GM23248 (cell line): ENCODE data around the gene SYNE3. TPM values are rescaled to one million over a fixed set of nuclear protein-coding genes. Genes with fewer than 3 reads are reported as not detected.

Experiments used
- DNase-seq: peaks from one replicate; pipeline ENCODE4 v3.0.0-alpha.2; 2015
- H2AFZ ChIP-seq: fragments of 200-600 bp; sonication (generic); 2 replicates; pipeline ENCODE4 v1.6.1; 2016; ENCODE audit warnings: antibody characterized with exemption
- H3F3A ChIP-seq: fragments of 200-600 bp; sonication (generic); 2 replicates; pipeline ENCODE4 v1.6.1; 2016; ENCODE audit warnings: mild to moderate bottlenecking, antibody characterized with exemption, mixed run types; ENCODE audit not compliant: insufficient read depth
- H3K27ac ChIP-seq: fragments of 200-600 bp; sonication (generic); 2 replicates; pipeline ENCODE4 v1.5.1; 2016; ENCODE audit warnings: mild to moderate bottlenecking
- H3K27me3 ChIP-seq: fragments of 200-600 bp; sonication (generic); replicated peaks from 2 replicates; pipeline ENCODE4 v1.6.1; 2016; ENCODE audit warnings: mild to moderate bottlenecking; ENCODE audit not compliant: insufficient read depth
- H3K36me3 ChIP-seq: fragments of 200-600 bp; sonication (generic); 2 replicates; pipeline ENCODE4 v1.6.1; 2016; ENCODE audit warnings: low read depth, mild to moderate bottlenecking
- H3K4me1 ChIP-seq: fragments of 200-600 bp; sonication (generic); 2 replicates; pipeline ENCODE4 v1.6.1; 2016; ENCODE audit warnings: mild to moderate bottlenecking; ENCODE audit not compliant: insufficient read depth
- H3K4me2 ChIP-seq: fragments of 200-600 bp; sonication (generic); one replicate; pipeline ENCODE4 v1.6.1; 2016; ENCODE audit warnings: mild to moderate bottlenecking; ENCODE audit not compliant: unreplicated experiment
- H3K4me3 ChIP-seq: fragments of 200-600 bp; sonication (generic); 2 replicates; pipeline ENCODE4 v1.5.1; 2016; ENCODE audit warnings: mild to moderate bottlenecking
- H3K79me2 ChIP-seq: fragments of 200-600 bp; sonication (generic); 2 replicates; pipeline ENCODE4 v1.6.1; 2016; ENCODE audit warnings: mild to moderate bottlenecking; ENCODE audit not compliant: insufficient read depth
- H3K9ac ChIP-seq: fragments of 200-600 bp; sonication (generic); 2 replicates; pipeline ENCODE4 v1.6.1; 2016; ENCODE audit warnings: mild to moderate bottlenecking
- H3K9me2 ChIP-seq: fragments of 200-600 bp; sonication (generic); 2 replicates; pipeline ENCODE4 v1.6.1; 2016; ENCODE audit warnings: mixed run types, mild to moderate bottlenecking, moderate library complexity; ENCODE audit not compliant: insufficient read depth
- H3K9me3 ChIP-seq: fragments of 200-600 bp; sonication (generic); one replicate; pipeline ENCODE4 v1.6.1; 2017; ENCODE audit warnings: low read depth
- H4K20me1 ChIP-seq: fragments of 200-600 bp; sonication (generic); 2 replicates; pipeline ENCODE4 v1.6.0; 2016; ENCODE audit not compliant: insufficient read depth
- EZH2 ChIP-seq: fragments of 200-600 bp; sonication (generic); IDR thresholded peaks from 2 replicates; pipeline ENCODE4 v1.6.1; 2018; ENCODE audit warnings: antibody characterized with exemption, mild to moderate bottlenecking; ENCODE audit not compliant: insufficient read depth, poor library complexity, severe bottlenecking
- EZH2phosphoT487 ChIP-seq: fragments of 200-600 bp; sonication (generic); IDR thresholded peaks from 2 replicates; pipeline ENCODE4 v1.6.1; 2018; ENCODE audit warnings: antibody characterized with exemption, moderate library complexity, mild to moderate bottlenecking, low read depth; ENCODE audit not compliant: insufficient read depth
- WGBS, 2 experiments: methylation state at CpG; one replicate each; pipeline ENCODE4 v1.1.6; 2015 to 2017; ENCODE audit warnings: low lambda C conversion rate in 2 of 2, low coverage in 1 of 2; ENCODE audit errors: missing lambda C conversion rate in 2 of 2; 5-methylcytosine and 5-hydroxymethylcytosine counted together
- in situ Hi-C: fragments of 300-500 bp; cut with MboI; formaldehyde crosslinking; loops from 2 replicates; pipeline ENCODE4 v1.15.0; 2020
- polyA plus RNA-seq: library from polyadenylated mRNA; unstranded; fragments of >200 nt; fragmentation: Nextera tagmentation; extraction: Ambion mirVana; gene quantifications from 2 replicates; pipeline ENCODE4 v1.2.1, GENCODE V29; 2016
- total RNA-seq: library from RNA; depleted of rRNA; stranded (reverse); fragments of >200 nt; shearing (Covaris generic); gene quantifications from 2 replicates; pipeline ENCODE4 v1.2.3, GENCODE V29; 2014

The SYNE3 gene
- total and polyA plus RNA-seq, 2 experiments from 2014 or later = 1.2 to 4.8 TPM

- no peak for TF ChIP-seq EZH2
- no peak for TF ChIP-seq EZH2phosphoT487
- Histone ChIP-seq H3K4me1 (peaks cover 15% of the 10 kb centered on the region), H4K20me1 (no peaks in the 10 kb centered on the region), H3K27me3 (no peaks in the 10 kb centered on the region), H3K79me2 (no peaks in the 10 kb centered on the region), H3K9me3 (no peaks in the 10 kb centered on the region), H3K9ac (no peak overlapping the region), H3K36me3 (no peaks in the 10 kb centered on the region), H2AFZ (no peak overlapping the region), H3K4me3 (no peak overlapping the region), H3F3A (no peaks in the 10 kb centered on the region), H3K4me2 (no peak overlapping the region), H3K27ac (no peak overlapping the region), H3K9me2 (no peaks in the 10 kb centered on the region)
- DNase-seq = no peak
- in situ Hi-C loops = no loop called here
- WGBS, 2 experiments = 68 to 71% methylated on average over 2 of the region's 2 CpGs
Observed at GRCh38 chr14:95491936-95492608, 24.4 kb downstream of the SYNE3 start.

- Histone ChIP-seq H4K20me1 (no peaks in the 10 kb centered on the region), H3K4me2 (no peak overlapping the region), H3K4me3 (no peak overlapping the region), H3K9me2 (no peaks in the 10 kb centered on the region), H2AFZ (no peak overlapping the region), H3K36me3 (no peaks in the 10 kb centered on the region), H3K9me3 (no peaks in the 10 kb centered on the region), H3F3A (no peaks in the 10 kb centered on the region), H3K27me3 (no peaks in the 10 kb centered on the region), H3K79me2 (no peaks in the 10 kb centered on the region), H3K9ac (no peak overlapping the region), H3K27ac (no peak overlapping the region), H3K4me1 (0 out of 2 replicates have a peak, but pooled peaks cover 6% of the 10 kb centered on the region)
- peak; percentile 28 for DNase-seq
- in situ Hi-C loops = no loop called here
- 36 to 38% methylated on average over 10 of the region's 10 CpGs for WGBS, 2 experiments
- no peak for TF ChIP-seq EZH2phosphoT487
- no peak for TF ChIP-seq EZH2
Observed at GRCh38 chr14:95490727-95491451, 25.6 kb downstream of the SYNE3 start.

- in situ Hi-C loops = no loop called here
- Histone ChIP-seq H3K9me3 (no peaks in the 10 kb centered on the region), H3K9me2 (no peaks in the 10 kb centered on the region), H3K27ac (no peak overlapping the region), H3K4me3 (no peak overlapping the region), H3K79me2 (no peaks in the 10 kb centered on the region), H3K9ac (no peak overlapping the region), H3K4me1 (0 out of 2 replicates have a peak, but pooled peaks cover 6% of the 10 kb centered on the region), H4K20me1 (no peaks in the 10 kb centered on the region), H3K36me3 (no peaks in the 10 kb centered on the region), H3F3A (no peaks in the 10 kb centered on the region), H2AFZ (no peak overlapping the region), H3K4me2 (no peak overlapping the region), H3K27me3 (no peaks in the 10 kb centered on the region)
- WGBS, 2 experiments = 81 to 86% methylated on average over 5 of the region's 5 CpGs
- TF ChIP-seq EZH2phosphoT487 (no peak), EZH2 (no peak)
- DNase-seq = no peak
Observed at GRCh38 chr14:95490138-95490509, 26.3 kb downstream of the SYNE3 start.

- Histone ChIP-seq H2AFZ (no peak overlapping the region), H3F3A (no peaks in the 10 kb centered on the region), H3K4me2 (no peak overlapping the region), H3K27me3 (no peaks in the 10 kb centered on the region), H3K79me2 (no peaks in the 10 kb centered on the region), H3K27ac (no peak overlapping the region), H4K20me1 (no peaks in the 10 kb centered on the region), H3K36me3 (no peaks in the 10 kb centered on the region), H3K4me1 (0 out of 2 replicates have a peak, but pooled peaks cover 6% of the 10 kb centered on the region), H3K9ac (no peak overlapping the region), H3K9me2 (no peaks in the 10 kb centered on the region), H3K4me3 (no peak overlapping the region), H3K9me3 (no peaks in the 10 kb centered on the region)
- in situ Hi-C loops = no loop called here
- WGBS, 2 experiments = 75 to 78% methylated on average over 9 of the region's 9 CpGs
- TF ChIP-seq EZH2phosphoT487 = no peak
- TF ChIP-seq EZH2 = no peak
- DNase-seq = no peak
Observed at GRCh38 chr14:95489214-95490137, 27.0 kb downstream of the SYNE3 start.
